ENCODE data around the gene CABP7.
A peak's percentile ranks its signal among the peaks of the same experiment; 100 is the strongest.
"Not testable (repeated sequence)": the region's sequence is repeated elsewhere in the genome, so short reads cannot be mapped to it uniquely, and the experiment has no call there.

The CABP7 gene

GRCh38 chr22:29748248-29748893 lies 28.6 kb downstream of the CABP7 start:
- DNase-seq (ENCODE audit: low spot score), result no peak

GRCh38 chr22:29750029-29750428 lies 30.2 kb downstream of the CABP7 start:
- no peak for DNase-seq (ENCODE audit: low spot score)

- peak; percentile 31 for DNase-seq (ENCODE audit: low spot score)
Observed at GRCh38 chr22:29750559-29751538, 31.0 kb downstream of the CABP7 start.

GRCh38 chr22:29751669-29752068 lies 31.9 kb downstream of the CABP7 start:
- no peak for DNase-seq (ENCODE audit: low spot score)

GRCh38 chr22:29753808-29754657 lies 34.2 kb downstream of the CABP7 start:
- DNase-seq (ENCODE audit: low spot score), result no peak

- not testable (repeated sequence) for DNase-seq (ENCODE audit: low spot score)
Observed at GRCh38 chr22:29754658-29755395, 35.0 kb downstream of the CABP7 start.

- no peak for DNase-seq (ENCODE audit: low spot score)
Observed at GRCh38 chr22:29755889-29756288, 36.1 kb downstream of the CABP7 start.

GRCh38 chr22:29756341-29756740 lies 36.5 kb downstream of the CABP7 start:
- no peak for DNase-seq (ENCODE audit: low spot score)

- no peak for DNase-seq (ENCODE audit: low spot score)
Observed at GRCh38 chr22:29757096-29757495, 37.3 kb downstream of the CABP7 start.

- DNase-seq (ENCODE audit: low spot score), result no peak
Observed at GRCh38 chr22:29758068-29758622, 38.3 kb downstream of the CABP7 start.

- DNase-seq (ENCODE audit: low spot score), result no peak
Observed at GRCh38 chr22:29758959-29759358, 39.2 kb downstream of the CABP7 start.

- DNase-seq (ENCODE audit: low spot score), result no peak
Observed at GRCh38 chr22:29762263-29762662, 42.5 kb downstream of the CABP7 start.

- no peak for DNase-seq (ENCODE audit: low spot score)
Observed at GRCh38 chr22:29765905-29766631, 46.3 kb downstream of the CABP7 start.

GRCh38 chr22:29766632-29767170 lies 46.9 kb downstream of the CABP7 start, which contains the start of gene ZMAT5:
Gene ZMAT5, minus strand, starts transcription at chr22:29767007. Its CDS starts 18,463 bp downstream, at chr22:29748544.
- peak; percentile 96 for DNase-seq (ENCODE audit: low spot score)

- peak; percentile 92 for DNase-seq (ENCODE audit: low spot score)
Observed at GRCh38 chr22:29767171-29768051, 47.6 kb downstream of the CABP7 start, which contains the start of gene UQCR10. Gene UQCR10, plus strand, starts transcription at chr22:29767369. Its CDS starts 30 bp downstream, at chr22:29767399.

- no peak for DNase-seq (ENCODE audit: low spot score)
Observed at GRCh38 chr22:29768052-29768693, 48.4 kb downstream of the CABP7 start.

GRCh38 chr22:29769723-29770321 lies 50.0 kb downstream of the CABP7 start:
- no peak for DNase-seq (ENCODE audit: low spot score)

- DNase-seq (ENCODE audit: low spot score), result no peak
Observed at GRCh38 chr22:29772170-29772641, 52.4 kb downstream of the CABP7 start.
